OCI-LY3 (cell line): Measurements from ENCODE around the gene IGFN1.

Experiments
- CTCF ChIP-seq: fragments of 200-600, 300-600 bp; sonication (generic); IDR thresholded peaks from 2 replicates; pipeline ENCODE4 v1.5.1; 2014; ENCODE audit warnings: antibody characterized with exemption, low read length, low read depth
- EZH2phosphoT487 ChIP-seq: fragments of 200-600 bp; shearing (Covaris generic); IDR thresholded peaks from 2 replicates; pipeline ENCODE4 v1.6.1; 2018; ENCODE audit warnings: antibody characterized with exemption, mixed run types, low read depth

- TF ChIP-seq CTCF: no peak
- TF ChIP-seq EZH2phosphoT487: no peak
Measured at GRCh38 chr1:201253906-201254624, 63.4 kb downstream of the IGFN1 start.
